Kidney epithelial cell (primary cell): ENCODE data around the gene CYBRD1. TPM values are rescaled to one million over a fixed set of nuclear protein-coding genes. Genes with fewer than 3 reads are reported as not detected.

Experiments
- DNase-seq: peaks from one replicate; pipeline ENCODE4 v3.0.0-alpha.2; 2010; ENCODE audit warnings: low read depth
- H3K27me3 ChIP-seq: 2 replicates; pipeline ENCODE4 v1.6.0; 2011; ENCODE audit warnings: low read length; ENCODE audit not compliant: control insufficient read depth, insufficient read depth
- H3K36me3 ChIP-seq: 2 replicates; pipeline ENCODE4 v1.5.1; 2011; ENCODE audit warnings: low read length; ENCODE audit not compliant: control insufficient read depth, insufficient read depth
- H3K4me3 ChIP-seq: 2 replicates; pipeline ENCODE4 v1.5.1; 2011; ENCODE audit warnings: low read depth, mild to moderate bottlenecking, control low read depth, low read length
- total RNA-seq: library from RNA; depleted of rRNA; stranded (reverse); fragments of >200 nt; gene quantifications from 2 replicates; pipeline ENCODE4 v1.2.3, GENCODE V29; 2015
- TF ChIP-seq, protein P1 (sequence below): IDR thresholded peaks from 2 replicates; pipeline ENCODE4 v1.5.1; 2011; ENCODE audit warnings: mild to moderate bottlenecking, moderate library complexity, low read length, control low read depth, inconsistent platforms; ENCODE audit not compliant: insufficient read depth, poor library complexity, severe bottlenecking

Gene CYBRD1
- total RNA-seq, 1 donor from 2014 or later = 6.8 TPM

DNA sequence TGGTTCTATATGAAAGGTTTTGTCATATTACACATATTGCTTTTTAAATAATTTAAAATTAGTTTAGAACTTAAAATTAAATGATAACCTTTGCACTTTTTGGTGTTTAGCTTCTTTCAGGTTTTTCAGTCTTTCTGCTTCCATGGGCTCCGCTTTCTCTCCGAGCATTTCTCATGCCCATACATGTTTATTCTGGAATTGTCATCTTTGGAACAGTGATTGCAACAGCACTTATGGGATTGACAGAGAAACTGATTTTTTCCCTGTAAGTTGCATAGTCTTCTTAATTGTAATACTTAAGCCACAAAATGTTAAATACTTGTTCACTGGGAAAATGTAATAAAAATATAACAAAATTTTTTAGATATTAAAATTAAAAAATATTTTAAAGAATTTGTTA, 31.0 kb downstream of the CYBRD1 start:
- no peak for DNase-seq
- H3K27me3 ChIP-seq = no peaks in the 10 kb centered on the region
- no peak overlapping the region for H3K4me3 ChIP-seq
- TF ChIP-seq, protein P1, sequence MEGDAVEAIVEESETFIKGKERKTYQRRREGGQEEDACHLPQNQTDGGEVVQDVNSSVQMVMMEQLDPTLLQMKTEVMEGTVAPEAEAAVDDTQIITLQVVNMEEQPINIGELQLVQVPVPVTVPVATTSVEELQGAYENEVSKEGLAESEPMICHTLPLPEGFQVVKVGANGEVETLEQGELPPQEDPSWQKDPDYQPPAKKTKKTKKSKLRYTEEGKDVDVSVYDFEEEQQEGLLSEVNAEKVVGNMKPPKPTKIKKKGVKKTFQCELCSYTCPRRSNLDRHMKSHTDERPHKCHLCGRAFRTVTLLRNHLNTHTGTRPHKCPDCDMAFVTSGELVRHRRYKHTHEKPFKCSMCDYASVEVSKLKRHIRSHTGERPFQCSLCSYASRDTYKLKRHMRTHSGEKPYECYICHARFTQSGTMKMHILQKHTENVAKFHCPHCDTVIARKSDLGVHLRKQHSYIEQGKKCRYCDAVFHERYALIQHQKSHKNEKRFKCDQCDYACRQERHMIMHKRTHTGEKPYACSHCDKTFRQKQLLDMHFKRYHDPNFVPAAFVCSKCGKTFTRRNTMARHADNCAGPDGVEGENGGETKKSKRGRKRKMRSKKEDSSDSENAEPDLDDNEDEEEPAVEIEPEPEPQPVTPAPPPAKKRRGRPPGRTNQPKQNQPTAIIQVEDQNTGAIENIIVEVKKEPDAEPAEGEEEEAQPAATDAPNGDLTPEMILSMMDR = no peak
- no peaks in the 10 kb centered on the region for H3K36me3 ChIP-seq

DNA sequence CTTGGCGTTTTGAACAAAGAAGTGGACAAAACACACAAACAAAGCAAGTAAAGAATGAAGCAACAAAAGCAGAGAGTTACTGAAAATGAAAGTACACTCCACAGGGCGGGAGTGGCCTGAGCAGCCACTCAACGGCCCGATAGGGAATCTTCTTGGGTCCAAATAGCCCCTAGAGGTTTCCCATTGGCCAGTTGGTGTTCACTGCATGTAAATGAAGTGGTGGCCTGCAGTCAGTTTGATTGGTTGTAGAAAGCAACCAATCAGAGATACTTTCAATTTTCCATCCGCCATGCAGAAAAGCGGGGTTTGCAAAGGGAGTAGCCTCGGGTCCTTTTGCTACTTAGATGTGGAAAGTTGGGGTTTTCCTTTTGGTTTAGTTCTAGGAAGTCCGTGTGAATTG, 31.6 kb downstream of the CYBRD1 start:
- Histone ChIP-seq H3K36me3 (no peaks in the 10 kb centered on the region), H3K4me3 (no peak overlapping the region), H3K27me3 (no peaks in the 10 kb centered on the region)
- DNase-seq = no peak
- TF ChIP-seq, protein P1 = no peak

DNA sequence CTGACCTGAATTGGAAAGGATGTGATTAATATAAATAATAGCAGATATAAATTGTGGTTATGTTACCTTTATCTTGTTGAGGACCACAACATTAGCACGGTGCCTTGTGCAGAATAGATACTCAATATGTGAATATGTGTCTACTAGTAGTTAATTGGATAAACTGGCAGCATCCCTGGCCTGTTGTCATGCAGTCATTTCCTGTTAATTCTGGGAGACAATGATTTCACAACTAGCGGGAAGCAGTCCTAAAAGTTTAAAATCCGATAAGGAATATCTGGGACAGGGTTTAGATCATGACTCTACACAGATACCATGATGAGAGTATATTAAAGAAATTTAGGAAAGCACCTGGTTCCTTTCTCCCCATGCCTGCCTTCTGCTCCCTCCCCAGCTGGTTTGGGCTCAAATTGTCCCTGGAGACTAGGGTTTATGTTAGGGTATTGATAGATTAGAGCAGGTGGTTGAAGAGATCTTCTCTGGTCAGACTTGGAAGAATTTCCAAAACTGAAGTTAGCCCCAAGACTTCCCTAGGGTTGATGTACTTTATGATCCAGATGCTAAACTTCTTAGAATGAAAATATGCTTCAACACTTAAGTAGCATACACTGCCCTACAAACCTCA, 32.8 kb downstream of the CYBRD1 start:
- Histone ChIP-seq H3K27me3 (no peaks in the 10 kb centered on the region), H3K4me3 (no peak overlapping the region), H3K36me3 (no peaks in the 10 kb centered on the region)
- DNase-seq = no peak
- TF ChIP-seq, protein P1 = no peak

- TF ChIP-seq, protein P1 = no peak
- Histone ChIP-seq H3K27me3 (no peaks in the 10 kb centered on the region), H3K4me3 (no peak overlapping the region), H3K36me3 (no peaks in the 10 kb centered on the region)
- DNase-seq = no peak
Observed at GRCh38 chr2:171557363-171557762, 35.1 kb downstream of the CYBRD1 start.

GRCh38 chr2:171563301-171563700, 41.0 kb downstream of the CYBRD1 start:
- TF ChIP-seq, protein P1 = no peak
- Histone ChIP-seq H3K36me3 (no peaks in the 10 kb centered on the region), H3K27me3 (no peaks in the 10 kb centered on the region), H3K4me3 (no peak overlapping the region)
- DNase-seq = no peak

GRCh38 chr2:171564463-171564862, 42.2 kb downstream of the CYBRD1 start:
- Histone ChIP-seq H3K36me3 (no peaks in the 10 kb centered on the region), H3K27me3 (no peaks in the 10 kb centered on the region), H3K4me3 (no peak overlapping the region)
- TF ChIP-seq, protein P1 = no peak
- no peak for DNase-seq
